Progenitor cell of endocrine pancreas (in vitro differentiated cells): ENCODE data around the gene PPP2R5A. TPM values are rescaled to one million over a fixed set of nuclear protein-coding genes. Genes with fewer than 3 reads are reported as not detected.
A peak's percentile ranks its signal among the peaks of the same experiment; 100 is the strongest.

Experiments used
- DNase-seq: peaks from one replicate; pipeline ENCODE4 v3.0.0; 2021; ENCODE audit warnings: low spot score; ENCODE audit not compliant: unreplicated experiment
- H3K27ac Mint-ChIP-seq: 2 replicates; pipeline ENCODE4 v1.8.0; 2021; ENCODE audit warnings: mild to moderate bottlenecking, moderate library complexity, mixed read lengths
- H3K27me3 Mint-ChIP-seq: 2 replicates; pipeline ENCODE4 v1.8.0; 2021; ENCODE audit warnings: mixed read lengths
- H3K36me3 Mint-ChIP-seq: 2 replicates; pipeline ENCODE4 v1.8.0; 2022; ENCODE audit warnings: mixed read lengths; ENCODE audit not compliant: insufficient read depth
- H3K4me1 Mint-ChIP-seq: 2 replicates; pipeline ENCODE4 v1.8.0; 2021; ENCODE audit warnings: low read depth, mixed read lengths
- H3K4me3 Mint-ChIP-seq: 2 replicates; pipeline ENCODE4 v1.8.0; 2021; ENCODE audit warnings: low read depth, mild to moderate bottlenecking, moderate library complexity, mixed read lengths
- H3K9me3 Mint-ChIP-seq: 2 replicates; pipeline ENCODE4 v1.8.0; 2021; ENCODE audit warnings: low read depth, mixed read lengths
- CTCF ChIP-seq: fragments of 200-600 bp; sonication (generic); IDR thresholded peaks from one replicate; pipeline ENCODE4 v1.5.0; 2021; ENCODE audit warnings: antibody characterized with exemption, mild to moderate bottlenecking; ENCODE audit not compliant: unreplicated experiment
- total RNA-seq: library from RNA; stranded (reverse); gene quantifications from 2 replicates; pipeline ENCODE4 v1.2.1, GENCODE V29; 2021

PPP2R5A gene
- total RNA-seq, 1 donor from 2014 or later = 21.4 TPM

GRCh38 chr1:212291505-212292134 is 6.4 kb downstream of the PPP2R5A start:
- H3K27me3 Mint-ChIP-seq = no peaks in the 10 kb centered on the region
- no peaks in the 10 kb centered on the region for H3K9me3 Mint-ChIP-seq
- TF ChIP-seq CTCF = peak; percentile 61
- no peak overlapping the region for H3K27ac Mint-ChIP-seq
- H3K4me1 Mint-ChIP-seq = peaks cover 44% of the 10 kb centered on the region
- no peak overlapping the region for H3K4me3 Mint-ChIP-seq
- no peaks in the 10 kb centered on the region for H3K36me3 Mint-ChIP-seq
- no peak for DNase-seq

- H3K4me1 Mint-ChIP-seq = peaks cover 39% of the 10 kb centered on the region
Observed at GRCh38 chr1:212292250-212293105, 7.3 kb downstream of the PPP2R5A start.

GRCh38 chr1:212293579-212293978 is 8.4 kb downstream of the PPP2R5A start:
- Mint-ChIP-seq H3K27me3 (no peaks in the 10 kb centered on the region), H3K4me3 (no peak overlapping the region), H3K27ac (no peak overlapping the region), H3K36me3 (no peaks in the 10 kb centered on the region), H3K9me3 (no peaks in the 10 kb centered on the region), H3K4me1 (peaks cover 36% of the 10 kb centered on the region)
- DNase-seq = no peak
- peak; percentile 38 for TF ChIP-seq CTCF

More at GRCh38 chr1:212292250-212293105, 7.3 kb downstream of the PPP2R5A start:
- Mint-ChIP-seq H3K9me3 (no peaks in the 10 kb centered on the region), H3K27ac (no peak overlapping the region), H3K36me3 (no peaks in the 10 kb centered on the region), H3K4me3 (no peak overlapping the region), H3K27me3 (no peaks in the 10 kb centered on the region)
- no peak for TF ChIP-seq CTCF
- DNase-seq = no peak

GRCh38 chr1:212294983-212295382 is 9.8 kb downstream of the PPP2R5A start:
- no peak for TF ChIP-seq CTCF
- Mint-ChIP-seq H3K9me3 (no peaks in the 10 kb centered on the region), H3K27ac (peak overlapping the region; percentile 0), H3K4me1 (peaks cover 26% of the 10 kb centered on the region), H3K27me3 (no peaks in the 10 kb centered on the region), H3K4me3 (no peak overlapping the region), H3K36me3 (peaks cover 4% of the 10 kb centered on the region)
- DNase-seq = no peak

- no peak overlapping the region for H3K4me3 Mint-ChIP-seq
- peaks cover 4% of the 10 kb centered on the region for H3K36me3 Mint-ChIP-seq
- no peaks in the 10 kb centered on the region for H3K9me3 Mint-ChIP-seq
- no peak for DNase-seq
- H3K27ac Mint-ChIP-seq = no peak overlapping the region
- H3K27me3 Mint-ChIP-seq = no peaks in the 10 kb centered on the region
- no peak for TF ChIP-seq CTCF
- peaks cover 25% of the 10 kb centered on the region for H3K4me1 Mint-ChIP-seq
Observed at GRCh38 chr1:212295579-212295978, 10.4 kb downstream of the PPP2R5A start.
